IPS DF 4.7 (cell line): Measurements from ENCODE around the gene NKPD1.

ENCODE experiments used
- DNase-seq: peaks from one replicate; pipeline ENCODE4 v3.0.0-alpha.2; 2013; ENCODE audit warnings: low spot score; ENCODE audit errors: extremely low read depth

NKPD1 gene, protein sequence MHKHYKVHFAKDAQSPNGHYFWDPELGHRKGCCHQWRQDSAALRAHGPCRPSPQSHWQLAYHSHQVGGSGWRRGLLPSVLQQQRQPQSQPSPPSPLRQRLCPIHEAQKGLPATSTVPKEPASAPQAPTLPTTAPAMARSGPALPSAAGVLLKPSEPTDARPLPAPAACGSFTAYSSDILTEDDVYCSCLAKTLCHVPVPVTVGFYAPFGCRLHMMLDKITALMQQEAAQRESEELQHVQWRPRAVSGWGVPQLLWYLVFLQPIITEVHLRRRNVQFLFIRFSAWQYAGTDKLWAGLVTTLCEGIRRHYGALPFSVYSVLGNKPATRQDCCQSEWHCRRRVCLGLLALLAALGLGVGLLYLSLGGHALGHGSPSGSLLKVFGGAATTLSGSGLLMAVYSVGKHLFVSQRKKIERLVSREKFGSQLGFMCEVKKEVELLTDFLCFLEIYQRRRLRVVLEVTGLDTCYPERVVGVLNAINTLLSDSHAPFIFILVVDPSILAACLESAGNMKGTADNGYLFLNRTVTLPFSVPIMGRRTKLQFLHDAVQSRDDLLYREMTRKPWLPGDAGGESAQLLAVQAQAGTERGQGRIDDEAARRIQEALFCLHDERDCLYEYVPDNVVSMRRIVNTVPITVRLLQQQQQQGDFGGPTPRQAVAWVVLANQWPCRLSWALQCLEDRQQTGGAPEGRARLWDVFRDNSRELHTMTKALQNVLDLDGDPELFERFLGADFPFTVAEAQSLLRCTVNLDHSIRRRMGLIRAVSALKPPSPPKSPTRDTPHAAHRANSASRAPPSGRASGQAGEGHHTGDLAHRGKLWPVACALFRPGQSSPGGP

DNA sequence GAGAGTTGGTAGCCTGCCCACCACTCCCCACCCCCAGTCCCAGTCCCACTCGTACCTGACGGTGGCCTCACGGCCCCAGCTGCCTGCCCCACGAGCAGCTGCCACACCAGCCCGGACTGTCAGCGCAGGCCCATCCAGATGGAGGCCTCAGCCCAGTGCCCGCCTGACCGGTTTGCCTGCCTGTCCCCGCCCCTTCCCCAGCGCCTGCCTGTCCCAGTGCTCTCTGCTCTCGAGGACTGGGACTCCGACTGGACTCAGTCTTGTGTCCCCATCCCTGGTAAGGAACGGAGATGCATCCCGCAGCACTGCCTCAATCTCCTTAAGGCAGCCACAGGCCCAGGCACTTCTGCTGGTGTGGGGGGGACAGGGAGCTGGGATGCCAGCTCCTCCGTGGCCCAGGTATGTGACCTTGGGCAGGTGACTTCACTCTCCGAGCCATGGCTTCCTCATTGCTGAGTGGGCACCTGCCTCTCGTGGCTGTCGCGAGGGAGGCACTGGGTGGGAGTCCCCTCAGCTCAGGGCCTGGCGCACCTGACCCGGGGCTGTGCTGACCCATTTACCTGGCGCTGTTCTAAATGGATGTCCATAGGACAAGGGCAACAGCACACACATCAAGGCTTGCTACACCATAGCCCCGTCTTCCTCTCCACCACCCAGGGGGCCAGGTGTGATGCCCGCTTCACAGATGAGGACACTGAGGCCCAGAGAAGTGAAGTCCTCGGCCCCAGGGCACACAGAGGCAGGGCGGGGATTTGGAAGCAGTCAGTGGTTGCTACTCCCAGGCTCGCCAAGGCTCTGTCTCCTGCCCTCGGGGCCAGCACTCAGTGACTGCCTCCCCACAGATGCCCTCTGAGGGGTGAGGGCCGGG lies at the start of gene NKPD1:
TSS of gene NKPD1 (minus strand) at position 113 of the 868 bp plus-strand sequence. CDS start 832 bp downstream, outside the sequence.
- no peak for DNase-seq

DNA sequence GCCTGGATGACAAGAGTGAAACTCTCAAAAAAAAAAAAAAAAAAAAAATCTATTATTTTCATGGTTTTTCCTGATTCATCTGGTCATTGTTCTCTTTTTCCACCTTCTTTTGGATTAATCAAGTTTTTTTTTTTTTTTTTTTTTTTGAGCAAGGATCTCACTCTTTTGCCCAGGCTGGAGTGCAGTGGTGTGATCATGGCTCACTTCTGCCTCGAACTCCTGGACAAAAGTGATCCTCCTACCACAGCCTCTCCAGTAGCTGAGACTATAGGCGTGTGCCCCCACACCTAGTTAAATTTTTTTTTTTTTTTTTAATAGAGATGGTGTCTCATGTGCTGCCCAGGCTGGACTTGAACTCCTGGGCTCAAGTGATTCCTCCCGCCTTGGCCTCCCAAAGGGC lies 45.5 kb upstream of the NKPD1 start:
- DNase-seq, result no peak

DNA sequence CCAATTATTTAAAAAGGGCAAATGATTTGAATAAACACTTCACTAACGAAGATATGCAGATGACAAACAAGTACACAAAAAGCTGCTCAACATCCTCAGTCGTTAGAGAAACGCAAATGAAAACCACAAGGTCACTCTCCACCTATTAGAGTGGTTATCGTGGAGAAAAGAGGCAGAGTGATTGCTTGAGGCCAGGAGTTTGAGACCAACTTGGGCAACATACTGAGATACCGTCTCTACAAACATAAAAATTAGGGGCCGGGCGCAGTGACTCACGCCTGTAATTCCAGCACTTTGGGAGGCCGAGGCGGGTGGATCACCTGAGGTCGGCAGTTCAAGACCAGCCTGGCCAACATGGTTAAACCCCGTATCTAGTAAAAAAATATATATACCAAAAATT lies 45.0 kb upstream of the NKPD1 start:
- DNase-seq, result no peak

DNA sequence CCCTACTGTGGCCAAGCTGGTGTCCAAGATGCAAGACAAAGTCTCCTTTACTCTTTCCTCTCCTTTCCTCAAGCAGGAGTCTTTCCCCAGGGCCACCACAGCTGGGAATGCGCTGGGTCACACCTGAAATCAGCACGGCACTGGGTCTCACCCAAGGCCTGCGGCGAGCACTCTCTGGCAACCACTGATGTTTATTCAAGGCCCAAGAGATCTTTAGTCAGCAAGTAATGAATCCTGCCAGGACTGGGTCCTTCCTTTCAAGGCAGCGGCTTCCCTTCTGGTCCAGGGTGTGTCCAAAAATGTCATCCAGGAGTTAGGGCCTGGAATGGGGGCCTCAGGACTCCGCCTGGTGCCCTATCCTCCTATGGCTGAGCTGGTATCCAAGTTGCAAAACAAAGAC lies 41.9 kb upstream of the NKPD1 start:
- no peak for DNase-seq

DNA sequence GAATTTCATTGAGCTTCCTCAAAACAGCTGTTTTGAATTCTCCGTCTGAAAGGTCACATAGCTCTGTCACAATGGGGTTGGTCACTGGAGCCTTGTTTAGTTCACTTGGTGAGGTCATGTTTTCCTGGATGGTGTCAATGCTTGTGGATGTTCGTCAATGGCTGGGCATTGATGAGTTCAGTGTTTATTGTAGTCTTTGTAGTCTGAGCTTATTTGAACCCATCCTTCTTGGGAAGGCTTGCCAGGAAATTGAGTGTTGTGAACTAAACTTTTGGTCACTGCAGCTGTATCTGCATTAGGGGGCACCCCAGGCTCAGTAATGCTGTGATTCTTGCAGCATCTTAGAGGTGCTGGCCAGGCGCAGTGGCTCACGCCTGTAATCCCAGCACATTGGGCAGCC lies 39.8 kb upstream of the NKPD1 start:
- no peak for DNase-seq

DNA sequence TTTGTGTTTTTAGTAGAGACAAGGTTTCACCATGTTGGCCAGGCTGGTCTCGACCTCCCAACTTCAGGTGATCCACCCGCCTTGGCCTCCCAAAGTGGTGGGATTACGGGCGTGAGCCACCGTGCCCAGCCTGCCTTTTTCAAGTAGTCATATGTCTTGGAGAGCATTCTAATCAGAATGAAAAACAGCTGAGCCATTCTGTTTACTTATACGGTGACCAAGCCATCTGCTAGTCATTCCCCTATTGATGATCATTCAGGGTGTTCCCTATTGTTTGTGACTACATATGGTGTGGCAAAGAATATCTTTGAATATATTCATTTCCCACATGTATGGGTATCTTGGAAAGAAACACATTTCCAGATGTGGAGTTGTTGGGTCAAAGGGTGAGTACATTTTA lies 35.0 kb upstream of the NKPD1 start:
- DNase-seq, result no peak

DNA sequence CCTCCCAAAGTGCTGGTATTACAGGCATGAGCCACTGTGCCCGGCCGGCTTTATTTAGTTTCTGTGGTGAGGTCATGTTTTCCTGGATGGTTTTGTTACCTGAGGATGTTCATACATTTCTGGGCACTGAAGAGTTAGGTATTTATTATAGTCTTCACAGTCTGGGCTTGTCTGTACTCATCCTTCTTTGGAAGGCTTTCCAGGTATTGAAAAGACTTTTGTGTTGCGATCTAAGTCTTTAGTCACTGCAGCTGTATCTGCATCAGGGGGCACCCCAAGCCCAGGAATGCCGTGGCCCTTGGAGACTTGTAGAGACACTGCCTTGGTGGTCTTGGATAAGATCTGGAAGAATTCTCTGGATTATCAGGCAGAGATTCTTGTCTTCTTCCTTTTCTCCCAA lies 30.6 kb upstream of the NKPD1 start:
- DNase-seq, result no peak

DNA sequence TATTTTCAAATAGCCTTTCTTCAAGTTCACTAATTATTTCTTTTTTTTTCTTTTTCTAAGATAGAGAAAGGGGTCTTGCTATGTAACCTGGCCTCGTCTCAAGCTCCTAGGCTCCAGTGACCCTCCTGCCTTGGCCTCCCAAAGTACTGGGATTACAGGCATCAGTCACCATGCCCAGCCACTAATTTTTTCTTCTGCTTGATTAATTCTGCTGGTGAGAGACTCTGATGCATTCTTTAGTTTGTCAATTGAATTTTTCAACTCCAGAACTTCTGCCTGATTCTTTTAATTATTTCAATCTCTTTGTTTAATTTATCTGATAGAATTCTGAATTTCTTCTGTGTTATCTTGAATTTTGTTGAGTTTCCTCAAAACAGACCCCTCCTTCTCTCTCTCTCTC lies 29.2 kb upstream of the NKPD1 start:
- DNase-seq, result no peak

DNA sequence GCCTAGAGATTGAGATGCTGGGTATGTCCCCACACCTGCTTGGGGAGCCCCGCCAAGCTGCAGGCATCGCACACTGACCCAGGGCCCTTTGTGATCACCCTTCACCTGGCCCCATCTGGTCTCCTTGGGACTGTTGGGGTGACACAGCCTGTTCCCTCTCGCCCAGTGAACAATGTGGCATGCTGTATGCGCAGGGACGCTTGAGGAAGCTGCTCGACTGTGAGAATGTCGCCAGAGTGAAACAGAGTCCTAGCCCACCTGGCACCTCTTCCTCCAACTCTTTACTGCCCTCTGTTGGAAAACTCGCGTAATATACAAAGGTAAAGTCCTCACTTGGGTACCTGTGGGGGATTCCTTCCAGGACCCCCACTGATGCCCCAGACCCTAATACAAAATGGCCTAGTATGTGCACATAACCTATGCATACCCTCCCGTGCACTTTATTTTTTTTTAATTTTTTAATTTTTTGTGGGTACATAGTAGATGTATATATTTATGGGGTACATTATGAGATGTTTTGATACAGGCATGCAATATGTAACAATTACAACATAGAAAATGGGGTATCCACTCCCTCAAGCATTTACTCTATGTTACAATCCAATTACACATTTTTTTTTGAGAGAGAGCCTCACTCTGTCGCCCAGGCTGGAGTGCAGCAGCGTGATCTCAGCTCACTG lies 26.8 kb upstream of the NKPD1 start:
- no peak for DNase-seq

DNA sequence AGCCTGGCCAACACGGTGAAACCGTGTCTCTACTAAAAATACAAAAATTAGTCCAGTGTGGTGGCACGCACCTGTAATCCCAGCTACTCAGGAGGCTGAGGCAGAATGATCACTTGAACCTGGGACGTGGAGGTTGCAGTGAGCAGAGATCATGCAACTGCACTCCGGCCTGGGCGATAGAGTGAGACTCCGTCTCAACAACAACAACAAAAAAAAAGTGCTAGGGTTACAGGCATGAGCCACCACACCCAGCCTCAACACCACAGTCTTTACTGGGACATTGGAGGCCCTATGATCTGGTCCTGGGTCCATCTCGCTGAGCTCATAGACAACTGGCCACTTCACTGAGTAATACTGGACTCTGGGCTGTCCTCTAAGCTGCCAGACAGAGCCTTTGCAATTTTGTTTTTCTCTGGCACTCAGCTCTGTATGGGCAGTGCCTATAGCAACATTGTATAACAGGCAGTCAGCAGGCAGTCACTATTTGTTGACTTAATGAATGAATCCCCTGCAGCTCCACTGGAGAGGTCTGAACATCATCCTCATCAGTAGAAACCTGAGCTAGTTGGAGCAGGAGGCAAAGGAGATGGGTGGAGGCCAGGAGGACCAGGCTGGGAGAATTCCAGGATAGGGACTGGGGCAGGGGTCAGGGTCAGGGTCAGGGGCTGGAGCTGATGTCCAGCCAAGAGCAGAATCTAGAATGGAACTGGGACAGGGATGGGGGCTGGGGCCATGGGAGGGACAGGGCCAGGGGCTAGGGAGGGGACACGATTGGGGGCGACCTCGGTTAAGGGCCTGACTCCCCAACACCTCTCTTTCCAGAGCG lies 25.9 kb upstream of the NKPD1 start:
- DNase-seq, result no peak

DNA sequence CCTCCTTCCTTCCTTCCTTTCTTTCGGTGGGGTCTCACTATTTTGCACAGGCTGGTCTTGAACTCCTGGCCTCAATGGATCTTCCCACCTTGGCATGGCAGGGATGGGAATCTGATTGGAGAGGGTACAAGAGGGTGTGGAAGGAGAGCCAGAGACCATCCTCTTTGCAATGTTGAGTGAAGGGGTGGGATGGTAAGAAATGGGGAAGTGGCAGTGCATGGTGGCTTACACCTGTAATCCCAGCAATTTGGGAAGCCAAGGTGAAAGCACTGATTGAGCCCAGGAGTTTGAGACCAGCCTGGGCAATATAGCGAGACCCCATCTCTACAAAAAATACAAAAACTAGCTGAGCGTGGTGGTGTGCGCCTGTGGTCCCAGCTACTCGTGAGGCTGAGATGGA lies 23.3 kb upstream of the NKPD1 start:
- no peak for DNase-seq

DNA sequence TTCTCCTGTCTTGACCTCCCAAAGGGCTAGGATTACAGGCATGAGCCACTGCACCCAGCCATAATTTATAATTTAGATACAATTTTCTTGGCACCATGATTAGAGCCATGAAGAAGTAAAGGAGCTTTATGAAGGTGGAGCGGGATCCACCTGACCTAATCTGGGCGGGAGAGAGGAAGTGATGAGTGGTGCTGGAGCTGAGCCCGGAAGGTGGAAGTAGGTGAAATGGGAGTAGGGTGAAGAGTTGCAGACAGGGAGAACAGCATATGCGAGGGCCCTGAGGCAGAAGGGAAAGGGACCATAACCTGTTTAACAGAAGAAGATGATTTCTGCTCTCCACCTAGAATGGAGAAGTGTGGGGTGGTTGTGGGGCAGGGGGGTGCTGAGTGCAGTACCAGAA lies 22.0 kb upstream of the NKPD1 start:
- no peak for DNase-seq

DNA sequence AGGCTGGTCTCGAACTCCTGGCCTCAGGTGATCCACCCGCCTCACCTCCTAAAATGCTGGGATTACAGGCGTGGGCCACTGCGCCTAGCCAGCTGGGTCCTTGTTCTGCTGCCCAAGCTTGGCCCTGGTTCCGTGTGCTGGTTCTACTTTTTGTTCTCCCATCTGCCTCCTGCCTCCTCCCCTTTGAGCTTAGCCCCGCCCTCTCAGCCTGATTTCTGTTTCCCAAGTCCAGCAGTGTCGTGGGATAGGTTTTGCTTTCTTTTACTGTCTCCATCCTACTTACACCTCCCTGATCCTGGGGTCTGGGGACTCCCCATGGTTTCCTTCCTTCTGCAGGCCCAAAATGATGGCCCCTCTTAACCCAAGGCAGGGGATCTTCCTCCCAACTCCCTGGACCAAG lies 20.2 kb upstream of the NKPD1 start:
- no peak for DNase-seq

DNA sequence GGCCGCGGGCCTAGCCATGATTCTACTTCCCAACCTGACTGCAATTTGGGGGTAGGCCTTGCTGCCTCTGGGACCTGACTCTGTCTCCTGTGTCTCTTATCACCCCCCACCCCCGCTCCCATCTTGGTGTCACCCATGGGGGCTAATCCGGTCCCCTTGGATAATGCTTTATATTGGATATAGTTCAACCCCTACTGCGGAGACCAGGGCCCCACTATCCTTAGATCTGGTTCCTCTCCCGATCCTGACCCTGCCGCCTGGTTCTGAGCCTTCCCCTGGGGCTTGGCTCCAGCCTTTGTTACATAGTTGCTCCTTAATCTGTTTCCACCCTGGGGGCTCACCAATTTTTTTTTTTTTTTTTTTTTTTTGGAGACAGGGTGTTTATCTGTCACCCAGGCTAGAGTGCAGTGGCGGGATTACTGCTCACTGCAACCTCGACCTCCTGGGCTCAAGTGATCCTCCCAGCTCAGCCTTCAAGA lies 19.1 kb upstream of the NKPD1 start:
- DNase-seq, result no peak

DNA sequence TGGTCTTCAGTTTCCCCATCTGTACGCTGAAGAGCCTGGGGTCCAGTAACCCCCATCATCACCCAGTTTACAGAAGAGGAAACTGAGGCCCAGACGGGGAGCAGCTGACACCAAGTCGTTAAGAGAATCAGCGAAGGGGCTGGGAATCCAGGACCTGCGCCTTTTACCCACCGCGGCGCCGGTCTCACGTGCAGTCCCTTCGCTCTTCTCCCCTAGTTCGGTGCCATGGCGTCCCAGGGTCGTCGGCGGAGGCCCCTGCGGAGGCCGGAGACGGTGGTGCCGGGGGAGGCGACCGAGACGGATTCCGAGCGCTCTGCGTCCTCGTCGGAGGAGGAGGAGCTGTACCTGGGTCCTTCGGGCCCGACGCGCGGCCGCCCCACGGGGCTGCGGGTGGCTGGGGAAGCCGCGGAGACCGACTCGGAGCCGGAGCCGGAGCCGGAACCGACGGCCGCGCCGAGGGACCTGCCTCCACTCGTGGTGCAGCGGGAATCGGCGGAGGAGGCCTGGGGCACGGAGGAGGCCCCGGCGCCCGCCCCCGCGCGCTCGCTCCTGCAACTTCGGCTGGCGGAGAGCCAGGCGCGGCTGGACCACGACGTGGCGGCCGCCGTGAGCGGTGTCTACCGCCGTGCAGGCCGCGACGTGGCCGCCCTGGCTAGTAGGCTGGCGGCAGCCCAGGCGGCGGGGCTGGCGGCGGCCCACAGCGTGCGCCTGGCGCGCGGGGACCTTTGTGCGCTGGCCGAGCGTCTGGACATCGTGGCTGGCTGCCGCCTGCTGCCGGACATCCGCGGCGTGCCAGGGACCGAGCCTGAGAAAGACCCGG lies 18.5 kb upstream of the NKPD1 start:
- no peak for DNase-seq

DNA sequence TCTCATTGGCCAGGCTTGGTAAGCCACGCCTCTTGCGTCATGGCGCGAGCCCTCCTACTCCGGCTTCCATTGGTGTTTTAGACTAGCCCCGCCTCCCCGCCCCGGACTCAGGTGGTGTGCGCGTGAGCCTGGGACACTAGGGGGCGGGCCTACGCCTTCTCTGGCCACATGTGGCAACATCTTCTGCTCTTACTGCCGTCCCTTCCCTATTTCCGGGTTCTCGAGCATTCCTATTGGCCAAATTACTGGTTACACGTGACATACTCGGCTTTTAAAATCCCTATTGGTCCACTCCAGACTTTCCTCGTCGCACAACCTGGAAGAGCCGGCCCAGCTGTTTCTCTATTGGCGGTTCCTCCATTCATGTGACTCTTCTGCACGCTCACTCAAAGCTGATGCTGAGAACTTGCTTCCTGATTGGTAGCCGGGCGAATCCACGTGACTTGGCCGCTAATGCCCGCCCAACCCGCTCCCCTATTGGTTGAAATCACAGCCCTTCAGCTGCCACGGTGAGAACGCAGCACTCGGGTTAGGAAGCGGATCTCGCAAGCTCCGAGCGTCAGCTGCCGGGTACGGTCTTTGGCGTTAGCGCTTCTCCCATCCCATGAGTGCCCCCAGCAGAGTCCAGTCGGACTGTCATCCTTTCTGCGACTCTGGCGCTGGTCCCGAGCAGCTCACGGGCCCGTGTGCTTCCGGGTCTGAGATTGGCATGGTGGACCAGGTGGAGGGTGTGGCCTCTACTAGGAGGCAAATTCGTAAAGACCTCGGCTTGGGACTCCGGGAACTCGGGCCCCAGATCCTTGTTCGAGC lies 17.7 kb upstream of the NKPD1 start, which contains the start of gene BLOC1S3:
TSS of gene BLOC1S3 (plus strand) at position 523 of the 810 bp plus-strand sequence. CDS start 513 bp downstream, outside the sequence.
- DNase-seq, result peak; percentile 99

DNA sequence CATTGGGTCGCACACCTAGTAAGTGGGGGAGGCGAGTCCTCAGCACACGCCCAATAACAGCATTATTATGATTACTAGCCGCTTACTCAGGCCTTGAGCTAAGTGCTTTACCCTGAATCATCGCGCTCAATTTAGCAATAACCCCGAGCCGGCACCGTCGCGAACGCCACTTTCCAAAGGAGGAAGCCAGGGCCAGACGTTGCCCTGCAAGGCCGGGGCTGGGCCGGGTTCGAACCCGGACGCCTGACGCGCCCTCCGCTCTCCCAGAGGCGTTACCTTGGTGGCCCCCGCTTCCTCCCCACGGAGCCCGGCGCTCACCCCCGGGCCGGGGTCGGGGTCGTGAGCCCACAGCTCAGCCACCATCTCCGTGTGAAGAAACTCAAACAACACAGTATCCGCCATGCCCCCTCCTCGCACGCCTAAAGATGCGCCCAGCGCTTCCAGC lies 17.1 kb upstream of the NKPD1 start, which contains the start of gene TRAPPC6A:
TSS of gene TRAPPC6A (minus strand) at position 421 of the 445 bp plus-strand sequence. CDS start at position 402, 19 bp downstream.
- DNase-seq, result no peak
